ENCODE data around the gene CPLX4.

DNA sequence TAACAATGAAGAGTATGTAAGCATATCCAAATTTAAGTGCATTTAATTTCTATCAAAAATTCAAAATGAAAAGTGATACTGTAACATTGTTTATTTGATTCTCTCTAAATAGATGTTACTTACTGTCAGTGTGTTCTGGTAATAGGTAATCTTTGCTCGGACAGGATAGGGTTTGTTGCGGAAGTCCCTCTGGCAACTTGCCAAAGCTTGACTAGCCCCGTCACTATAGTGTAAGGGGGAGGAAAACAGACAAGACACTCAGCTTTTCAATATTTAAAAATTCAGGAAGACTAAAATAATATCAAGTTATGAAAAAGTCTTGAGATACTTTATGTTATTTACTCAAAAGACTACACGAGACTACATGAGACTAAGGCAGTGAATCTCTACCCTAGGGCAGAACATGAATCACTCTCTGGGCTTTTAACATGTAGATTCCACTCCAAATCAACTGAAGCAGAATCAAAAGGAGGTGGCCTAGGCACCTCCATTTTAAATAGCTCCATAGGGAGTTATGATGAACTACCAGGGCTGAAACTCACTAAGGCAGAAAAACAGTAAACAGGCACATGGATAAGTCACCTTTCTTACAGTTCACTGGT lies 34.7 kb upstream of the CPLX4 start:
- TF ChIP-seq, protein P1, sequence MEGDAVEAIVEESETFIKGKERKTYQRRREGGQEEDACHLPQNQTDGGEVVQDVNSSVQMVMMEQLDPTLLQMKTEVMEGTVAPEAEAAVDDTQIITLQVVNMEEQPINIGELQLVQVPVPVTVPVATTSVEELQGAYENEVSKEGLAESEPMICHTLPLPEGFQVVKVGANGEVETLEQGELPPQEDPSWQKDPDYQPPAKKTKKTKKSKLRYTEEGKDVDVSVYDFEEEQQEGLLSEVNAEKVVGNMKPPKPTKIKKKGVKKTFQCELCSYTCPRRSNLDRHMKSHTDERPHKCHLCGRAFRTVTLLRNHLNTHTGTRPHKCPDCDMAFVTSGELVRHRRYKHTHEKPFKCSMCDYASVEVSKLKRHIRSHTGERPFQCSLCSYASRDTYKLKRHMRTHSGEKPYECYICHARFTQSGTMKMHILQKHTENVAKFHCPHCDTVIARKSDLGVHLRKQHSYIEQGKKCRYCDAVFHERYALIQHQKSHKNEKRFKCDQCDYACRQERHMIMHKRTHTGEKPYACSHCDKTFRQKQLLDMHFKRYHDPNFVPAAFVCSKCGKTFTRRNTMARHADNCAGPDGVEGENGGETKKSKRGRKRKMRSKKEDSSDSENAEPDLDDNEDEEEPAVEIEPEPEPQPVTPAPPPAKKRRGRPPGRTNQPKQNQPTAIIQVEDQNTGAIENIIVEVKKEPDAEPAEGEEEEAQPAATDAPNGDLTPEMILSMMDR (tag by site-specific recombination; IDR thresholded peaks at IDR 0.05): no peak
- TF ChIP-seq ZFP3 (tag by site-specific recombination; IDR thresholded peaks at IDR 0.05; ENCODE audit: low read depth) (no peak), ZNF138 (tag by site-specific recombination; IDR thresholded peaks at IDR 0.05; ENCODE audit: borderline replicate concordance) (no peak), ZNF768 (tag by site-specific recombination; IDR thresholded peaks at IDR 0.05) (no peak), ZNF776 (tag by site-specific recombination; IDR thresholded peaks at IDR 0.05; ENCODE audit: borderline replicate concordance) (no peak), YY2 (tag by site-specific recombination; IDR thresholded peaks at IDR 0.05) (no peak), ZNF274 (IDR thresholded peaks at IDR 0.05; ENCODE audit: low read length) (no peak), ZNF274 (tag by site-specific recombination; IDR thresholded peaks at IDR 0.05; ENCODE audit: borderline replicate concordance) (no peak), ZNF473 (tag by site-specific recombination; IDR thresholded peaks at IDR 0.05) (no peak), ZNF560 (tag by site-specific recombination; IDR thresholded peaks at IDR 0.05; ENCODE audit: borderline replicate concordance) (no peak), ZNF830 (tag by site-specific recombination; IDR thresholded peaks at IDR 0.05; ENCODE audit: low read depth) (no peak), ZNF530 (tag by site-specific recombination; IDR thresholded peaks at IDR 0.05; ENCODE audit: low read depth) (no peak)
- TF ChIP-seq, protein P2, sequence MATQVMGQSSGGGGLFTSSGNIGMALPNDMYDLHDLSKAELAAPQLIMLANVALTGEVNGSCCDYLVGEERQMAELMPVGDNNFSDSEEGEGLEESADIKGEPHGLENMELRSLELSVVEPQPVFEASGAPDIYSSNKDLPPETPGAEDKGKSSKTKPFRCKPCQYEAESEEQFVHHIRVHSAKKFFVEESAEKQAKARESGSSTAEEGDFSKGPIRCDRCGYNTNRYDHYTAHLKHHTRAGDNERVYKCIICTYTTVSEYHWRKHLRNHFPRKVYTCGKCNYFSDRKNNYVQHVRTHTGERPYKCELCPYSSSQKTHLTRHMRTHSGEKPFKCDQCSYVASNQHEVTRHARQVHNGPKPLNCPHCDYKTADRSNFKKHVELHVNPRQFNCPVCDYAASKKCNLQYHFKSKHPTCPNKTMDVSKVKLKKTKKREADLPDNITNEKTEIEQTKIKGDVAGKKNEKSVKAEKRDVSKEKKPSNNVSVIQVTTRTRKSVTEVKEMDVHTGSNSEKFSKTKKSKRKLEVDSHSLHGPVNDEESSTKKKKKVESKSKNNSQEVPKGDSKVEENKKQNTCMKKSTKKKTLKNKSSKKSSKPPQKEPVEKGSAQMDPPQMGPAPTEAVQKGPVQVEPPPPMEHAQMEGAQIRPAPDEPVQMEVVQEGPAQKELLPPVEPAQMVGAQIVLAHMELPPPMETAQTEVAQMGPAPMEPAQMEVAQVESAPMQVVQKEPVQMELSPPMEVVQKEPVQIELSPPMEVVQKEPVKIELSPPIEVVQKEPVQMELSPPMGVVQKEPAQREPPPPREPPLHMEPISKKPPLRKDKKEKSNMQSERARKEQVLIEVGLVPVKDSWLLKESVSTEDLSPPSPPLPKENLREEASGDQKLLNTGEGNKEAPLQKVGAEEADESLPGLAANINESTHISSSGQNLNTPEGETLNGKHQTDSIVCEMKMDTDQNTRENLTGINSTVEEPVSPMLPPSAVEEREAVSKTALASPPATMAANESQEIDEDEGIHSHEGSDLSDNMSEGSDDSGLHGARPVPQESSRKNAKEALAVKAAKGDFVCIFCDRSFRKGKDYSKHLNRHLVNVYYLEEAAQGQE (tag by site-specific recombination; IDR thresholded peaks at IDR 0.05): no peak
- TF ChIP-seq, protein P3, sequence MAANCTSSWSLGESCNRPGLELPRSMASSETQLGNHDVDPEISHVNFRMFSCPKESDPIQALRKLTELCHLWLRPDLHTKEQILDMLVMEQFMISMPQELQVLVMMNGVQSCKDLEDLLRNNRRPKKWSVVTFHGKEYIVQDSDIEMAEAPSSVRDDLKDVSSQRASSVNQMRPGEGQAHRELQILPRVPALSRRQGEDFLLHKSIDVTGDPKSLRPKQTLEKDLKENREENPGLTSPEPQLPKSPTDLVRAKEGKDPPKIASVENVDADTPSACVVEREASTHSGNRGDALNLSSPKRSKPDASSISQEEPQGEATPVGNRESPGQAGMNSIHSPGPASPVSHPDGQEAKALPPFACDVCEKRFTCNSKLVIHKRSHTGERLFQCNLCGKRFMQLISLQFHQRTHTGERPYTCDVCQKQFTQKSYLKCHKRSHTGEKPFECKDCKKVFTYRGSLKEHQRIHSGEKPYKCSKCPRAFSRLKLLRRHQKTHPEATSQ (tag by site-specific recombination; IDR thresholded peaks at IDR 0.05): no peak
- TF ChIP-seq, protein P4, sequence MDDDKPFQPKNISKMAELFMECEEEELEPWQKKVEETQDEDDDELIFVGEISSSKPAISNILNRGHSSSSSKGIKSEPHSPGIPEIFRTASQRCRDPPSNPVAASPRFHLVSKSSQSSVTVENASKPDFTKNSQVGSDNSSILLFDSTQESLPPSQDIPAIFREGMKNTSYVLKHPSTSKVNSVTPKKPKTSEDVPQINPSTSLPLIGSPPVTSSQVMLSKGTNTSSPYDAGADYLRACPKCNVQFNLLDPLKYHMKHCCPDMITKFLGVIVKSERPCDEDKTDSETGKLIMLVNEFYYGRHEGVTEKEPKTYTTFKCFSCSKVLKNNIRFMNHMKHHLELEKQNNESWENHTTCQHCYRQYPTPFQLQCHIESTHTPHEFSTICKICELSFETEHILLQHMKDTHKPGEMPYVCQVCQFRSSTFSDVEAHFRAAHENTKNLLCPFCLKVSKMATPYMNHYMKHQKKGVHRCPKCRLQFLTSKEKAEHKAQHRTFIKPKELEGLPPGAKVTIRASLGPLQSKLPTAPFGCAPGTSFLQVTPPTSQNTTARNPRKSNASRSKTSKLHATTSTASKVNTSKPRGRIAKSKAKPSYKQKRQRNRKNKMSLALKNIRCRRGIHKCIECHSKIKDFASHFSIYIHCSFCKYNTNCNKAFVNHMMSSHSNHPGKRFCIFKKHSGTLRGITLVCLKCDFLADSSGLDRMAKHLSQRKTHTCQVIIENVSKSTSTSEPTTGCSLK (tag by site-specific recombination; IDR thresholded peaks at IDR 0.05): no peak
